ENCODE measurements around the gene FN1.

- TF ChIP-seq CTCF (IDR thresholded peaks at IDR 0.05; ENCODE audit: extremely low read depth in 1 of 2, insufficient read depth in 1 of 2, low read depth in 1 of 2, low read length in 2 of 2) (no peak), POLR2A (IDR thresholded peaks at IDR 0.05; ENCODE audit: low read depth, low read length) (no peak), POLR2AphosphoS5 (IDR thresholded peaks at IDR 0.05; ENCODE audit: insufficient read depth, low read depth, low read length) (peak; percentile 9), EZH2 (IDR thresholded peaks at IDR 0.05; ENCODE audit: borderline replicate concordance, low read depth, low read length, severe bottlenecking) (no peak), JUN (IDR thresholded peaks at IDR 0.05; ENCODE audit: borderline replicate concordance, insufficient read depth, insufficient read length, low read depth) (no peak), GATA2 (IDR thresholded peaks at IDR 0.05; ENCODE audit: insufficient read depth, insufficient read length, low read depth, low read length) (no peak), MYC (IDR thresholded peaks at IDR 0.05; ENCODE audit: low read depth, low read length) (no peak), MAX (IDR thresholded peaks at IDR 0.05; ENCODE audit: insufficient read depth, insufficient read length) (no peak)
Observed at GRCh38 chr2:215376103-215376780, 59.6 kb downstream of the FN1 start.

Measured in endothelial cell of umbilical vein (primary cell).